Measurements from ENCODE around the gene CNDP1.
"Not testable (repeated sequence)": the region's sequence is repeated elsewhere in the genome, so short reads cannot be mapped to it uniquely, and the experiment has no call there.

CNDP1 gene

DNA sequence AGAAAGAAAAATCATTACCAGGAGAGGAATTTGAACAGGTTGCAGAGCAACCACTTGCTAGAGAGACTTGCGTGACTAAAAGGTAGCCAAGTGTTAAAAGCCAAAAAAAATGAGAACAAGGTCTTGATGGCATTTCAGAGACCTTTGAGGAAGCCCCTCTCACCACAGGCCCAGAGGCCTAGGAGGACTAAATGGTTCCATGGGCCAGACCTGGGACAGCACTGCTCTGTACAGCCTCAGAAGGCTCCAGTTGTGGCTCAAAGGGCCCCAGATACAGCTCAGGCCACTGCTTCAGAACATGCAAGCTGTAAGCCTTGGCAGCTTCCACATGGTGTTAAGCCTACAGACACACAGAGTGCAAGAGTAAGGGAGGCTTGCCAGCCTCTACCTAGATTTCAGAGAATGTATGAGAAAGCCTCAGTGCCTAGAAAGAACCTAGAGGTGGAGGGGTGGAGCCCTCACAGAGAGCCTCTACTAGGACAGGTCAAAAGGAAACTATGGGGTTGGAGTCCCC is 15.3 kb downstream of the CNDP1 start:
- DNase-seq = no peak

DNA sequence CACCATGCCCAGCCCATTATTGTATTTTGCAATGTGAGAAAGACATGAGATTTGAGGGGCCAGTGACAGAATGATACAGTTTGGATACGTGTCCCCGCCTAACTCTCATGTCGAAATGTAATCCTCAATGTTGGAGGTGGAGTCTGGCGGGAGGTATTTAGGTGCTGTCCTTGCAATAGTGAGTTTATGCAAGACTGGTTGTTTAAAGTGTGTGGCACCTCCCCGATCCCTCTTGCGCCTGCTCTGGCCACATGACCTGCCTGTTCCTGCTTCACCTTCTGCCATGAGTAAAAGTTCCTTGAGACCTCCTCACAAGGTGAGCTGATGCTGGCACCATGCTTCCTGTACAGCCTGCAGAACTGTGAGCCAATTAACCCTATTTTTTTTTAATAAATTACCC is 16.6 kb downstream of the CNDP1 start:
- no peak for DNase-seq

DNA sequence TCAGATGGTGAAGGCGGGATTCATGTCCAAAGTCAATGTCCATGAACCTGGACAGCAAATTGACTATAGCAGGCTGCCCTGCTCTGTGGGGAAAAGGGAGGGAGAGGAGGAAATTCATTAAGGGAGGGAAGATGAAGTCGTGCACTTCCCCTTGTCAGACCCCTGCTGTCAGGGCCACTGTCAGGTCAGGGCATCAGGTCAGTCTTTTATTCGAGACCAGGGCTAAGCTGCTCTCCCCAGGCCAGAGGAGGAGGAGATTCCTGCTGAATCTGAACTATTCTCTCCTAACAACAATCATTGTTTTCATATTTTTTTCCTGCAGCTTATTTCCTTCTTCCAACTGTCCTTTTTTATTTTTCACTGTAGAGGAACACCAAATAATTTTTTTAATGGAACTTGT is 17.2 kb downstream of the CNDP1 start:
- DNase-seq = no peak

DNA sequence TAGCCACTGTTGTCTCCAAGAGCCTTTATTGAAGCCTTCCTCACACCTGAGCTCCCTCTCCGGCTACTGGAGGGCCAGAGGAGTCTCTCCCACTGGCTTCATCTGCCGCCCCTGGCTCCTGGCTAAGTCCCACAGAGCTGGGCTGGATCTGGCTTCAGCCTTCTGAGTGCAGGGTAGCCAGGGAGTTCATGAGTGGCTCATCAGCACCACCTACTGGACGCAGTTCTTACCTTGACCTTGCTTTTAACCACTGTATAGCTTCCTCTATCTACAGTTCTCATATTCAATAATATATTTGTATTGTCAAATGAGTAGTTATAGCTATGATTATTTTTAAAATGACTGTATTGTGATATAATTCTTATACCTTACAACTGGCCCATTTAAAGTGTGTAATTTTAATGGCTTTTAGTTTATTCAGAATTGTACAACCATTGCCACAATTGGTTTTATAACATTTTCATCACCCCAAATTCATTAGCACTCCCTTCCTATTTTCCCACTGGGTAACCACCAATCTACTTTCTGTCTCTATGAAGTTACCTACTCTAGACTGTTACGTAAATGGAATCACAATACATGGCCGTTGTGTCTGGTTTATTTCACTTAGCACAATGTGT is 17.7 kb downstream of the CNDP1 start:
- peak; percentile 57 to 80 for DNase-seq

DNA sequence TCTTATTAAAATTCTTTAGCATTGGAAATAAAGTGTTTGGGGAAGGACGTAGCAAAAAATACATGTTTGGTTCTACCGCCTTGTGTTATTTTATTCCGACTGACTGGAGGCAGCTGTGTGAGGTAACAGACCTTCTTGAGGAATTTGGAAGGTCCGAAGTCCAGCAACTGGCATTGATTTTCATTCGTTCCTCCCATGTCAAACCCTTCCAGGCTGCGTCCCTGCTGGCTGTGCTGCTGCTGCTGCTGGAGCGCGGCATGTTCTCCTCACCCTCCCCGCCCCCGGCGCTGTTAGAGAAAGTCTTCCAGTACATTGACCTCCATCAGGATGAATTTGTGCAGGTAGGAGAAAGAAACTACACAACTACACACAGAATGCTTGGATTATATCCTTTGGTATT is 21.8 kb downstream of the CNDP1 start:
- no peak for DNase-seq

DNA sequence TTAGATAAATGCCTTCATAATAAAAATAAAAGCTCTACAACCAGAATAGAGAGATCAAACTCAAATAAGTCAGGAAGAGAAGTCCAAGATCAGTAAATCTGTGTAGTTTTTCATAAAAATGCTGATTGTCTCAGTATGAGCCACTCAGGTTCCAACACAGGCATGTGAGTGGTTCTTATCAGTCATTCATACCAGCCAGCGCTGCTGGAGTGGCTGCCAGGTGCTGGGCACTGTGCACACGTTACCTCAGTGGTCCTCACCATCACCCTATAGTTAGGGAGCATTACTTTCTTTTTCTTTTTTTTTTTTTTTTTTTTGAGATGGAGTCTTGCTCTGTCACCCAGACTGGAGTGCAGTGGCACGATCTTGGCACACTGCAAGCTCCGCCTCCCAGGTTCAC is 23.8 kb downstream of the CNDP1 start:
- DNase-seq = no peak

DNA sequence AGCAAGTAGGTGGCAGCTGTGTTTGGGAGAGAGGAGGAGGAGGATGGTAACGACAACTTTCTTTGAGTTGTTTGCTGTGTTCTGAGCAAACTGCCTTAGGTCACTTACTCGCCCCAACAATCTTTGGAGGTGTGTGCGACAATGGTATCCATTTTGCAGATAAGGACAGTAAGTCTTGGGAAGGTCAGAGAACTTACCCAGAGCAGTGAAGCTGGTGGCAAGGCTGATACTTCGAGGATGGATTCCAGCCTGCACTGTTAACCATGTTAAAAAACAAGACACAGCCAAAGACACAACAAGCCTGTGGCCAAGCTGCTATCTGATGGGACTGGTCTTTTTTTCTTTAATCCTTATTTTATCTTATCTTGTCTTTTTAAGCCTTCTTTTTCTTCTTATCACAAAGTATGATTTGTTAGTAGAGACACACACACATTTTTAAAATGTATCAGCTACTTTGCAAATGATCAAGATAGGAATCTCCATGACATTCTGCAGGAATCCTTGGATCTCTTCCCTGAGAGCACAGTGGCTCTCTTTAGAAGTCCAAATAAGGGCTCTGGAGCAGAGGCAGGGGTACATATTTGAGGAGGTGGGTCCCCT is 27.9 kb downstream of the CNDP1 start:
- no peak for DNase-seq

DNA sequence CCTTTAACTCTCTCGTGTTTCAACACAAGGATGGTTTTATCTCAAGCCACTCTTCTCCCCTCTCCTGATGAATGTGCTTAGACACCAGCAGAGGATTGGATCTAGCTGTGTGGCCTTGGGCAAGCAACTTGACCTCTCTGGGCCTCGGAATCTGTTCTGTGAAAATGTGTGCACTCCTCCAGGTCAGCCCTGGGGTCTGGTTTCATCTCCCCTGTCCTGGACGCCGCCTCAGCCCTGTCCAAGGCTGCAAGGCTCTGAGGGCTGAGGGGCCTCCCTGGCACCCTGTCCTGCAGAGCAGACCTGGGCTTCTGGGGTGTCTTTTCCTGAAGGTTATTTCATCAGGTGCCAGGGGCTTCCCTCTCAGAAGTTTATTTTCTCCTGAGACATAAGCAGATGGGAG is 28.5 kb downstream of the CNDP1 start:
- DNase-seq = no peak

DNA sequence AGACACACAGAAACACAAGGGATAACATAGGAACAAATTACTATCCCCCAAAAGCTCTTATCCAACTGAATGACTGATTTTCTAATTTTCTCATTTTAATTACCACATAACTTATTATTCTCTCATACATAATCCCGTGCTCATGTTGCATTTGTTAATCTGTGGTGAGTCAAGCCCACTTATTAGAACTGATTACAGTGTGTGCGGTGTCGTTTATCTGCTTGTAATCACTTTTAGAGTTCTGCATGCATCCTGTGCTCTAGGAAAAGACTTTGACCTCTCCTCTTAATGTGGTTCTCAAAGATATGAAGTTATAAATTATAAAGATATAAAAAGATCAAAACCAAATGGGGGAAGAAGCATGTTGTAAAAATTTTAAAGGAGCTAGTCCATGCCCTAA is 29.7 kb downstream of the CNDP1 start:
- DNase-seq = no peak

DNA sequence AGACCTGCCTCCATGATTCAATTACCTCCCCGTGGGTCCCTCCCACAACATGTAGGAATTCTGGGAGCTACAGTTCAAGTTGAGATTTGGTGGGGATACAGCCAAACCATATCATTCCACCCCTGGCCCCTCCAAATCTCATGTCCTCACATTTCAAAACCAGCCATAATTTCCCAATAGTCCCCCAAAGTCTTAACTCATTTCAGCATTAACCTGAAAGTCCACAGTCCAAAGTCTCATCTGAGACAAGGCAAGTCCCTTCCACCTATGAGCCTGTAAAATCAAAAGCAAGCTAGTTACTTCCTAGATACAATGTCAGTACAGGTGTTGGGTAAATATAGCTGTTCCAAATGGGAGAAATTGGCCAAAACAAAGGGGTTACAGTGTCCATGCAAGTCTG is 30.9 kb downstream of the CNDP1 start:
- DNase-seq = not testable (repeated sequence)

DNA sequence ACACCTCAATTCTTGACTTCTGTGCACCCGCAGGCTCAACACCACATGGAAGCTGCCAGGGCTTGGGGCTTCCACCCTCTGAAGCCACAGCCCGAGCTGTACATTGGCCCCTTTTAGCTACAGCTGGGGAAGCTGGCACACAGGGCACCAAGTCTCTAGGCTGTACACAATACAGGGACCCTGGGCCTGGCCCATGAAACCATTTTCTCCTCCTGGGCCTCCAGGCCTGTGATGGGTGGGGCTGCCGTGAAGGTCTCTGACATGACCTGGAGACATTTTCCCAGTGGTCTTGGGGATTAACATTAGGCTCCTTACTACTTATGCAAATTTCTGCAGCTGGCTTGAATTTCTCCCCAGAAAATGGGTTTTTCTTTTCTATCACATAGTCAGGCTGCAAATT is 31.7 kb downstream of the CNDP1 start:
- not testable (repeated sequence) for DNase-seq

DNA sequence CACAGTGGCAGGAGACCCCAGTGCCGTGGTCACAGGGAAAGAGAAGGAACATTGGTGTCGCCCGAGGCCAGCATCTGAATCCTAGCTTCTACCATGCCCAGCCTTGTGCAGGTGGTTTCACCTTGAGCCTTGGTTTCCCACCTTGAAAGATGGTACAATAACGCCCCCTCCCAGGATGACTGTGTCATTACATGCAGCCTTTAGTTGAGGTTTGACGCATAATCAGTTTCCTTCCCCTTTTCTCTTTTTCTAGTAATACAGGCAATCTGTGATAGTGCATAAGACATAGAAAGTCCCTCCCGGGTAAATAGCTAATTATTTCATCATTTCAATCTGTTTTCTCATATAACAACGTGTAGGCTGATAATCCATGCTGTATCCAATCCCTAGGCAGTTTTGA is 33.5 kb downstream of the CNDP1 start:
- DNase-seq = no peak

DNA sequence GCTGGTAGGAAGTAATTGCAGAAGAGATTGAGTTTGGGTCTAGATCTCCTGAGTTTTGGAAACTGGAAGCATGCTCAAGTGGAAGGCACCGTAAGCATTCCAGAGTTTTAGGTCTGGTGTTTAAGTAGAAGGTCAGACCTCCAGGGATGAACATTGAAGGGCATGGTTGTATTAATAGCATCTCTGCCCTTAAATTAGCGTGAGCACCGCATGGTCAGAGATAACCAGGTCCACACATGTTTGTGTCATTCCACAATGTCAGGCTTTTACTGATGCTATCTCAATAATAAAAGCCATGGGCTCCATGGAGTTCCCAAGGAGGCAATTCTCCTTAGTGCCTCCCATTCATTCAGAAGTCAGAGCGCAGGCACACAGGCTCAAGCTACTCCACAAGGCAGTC is 35.1 kb downstream of the CNDP1 start:
- no peak for DNase-seq

DNA sequence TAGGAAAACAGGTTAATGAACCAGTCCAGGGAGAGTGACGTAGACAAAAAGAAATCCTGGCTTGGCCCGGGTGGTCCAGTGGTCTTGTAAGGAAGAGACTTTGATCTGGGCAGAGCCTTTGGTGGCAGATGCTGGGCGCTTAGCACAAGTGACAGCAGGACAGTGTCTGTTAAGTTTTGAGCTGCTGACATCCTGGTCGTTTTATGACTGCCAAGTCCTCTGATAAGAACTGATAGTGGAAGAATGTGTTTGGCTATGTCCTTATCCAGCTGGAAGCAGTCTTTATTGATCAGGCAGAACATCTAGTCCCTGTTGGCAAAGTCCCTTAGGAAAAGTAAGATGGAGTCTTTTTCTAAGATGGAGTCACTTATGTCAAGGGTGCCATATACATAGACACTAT is 36.0 kb downstream of the CNDP1 start:
- DNase-seq = no peak

DNA sequence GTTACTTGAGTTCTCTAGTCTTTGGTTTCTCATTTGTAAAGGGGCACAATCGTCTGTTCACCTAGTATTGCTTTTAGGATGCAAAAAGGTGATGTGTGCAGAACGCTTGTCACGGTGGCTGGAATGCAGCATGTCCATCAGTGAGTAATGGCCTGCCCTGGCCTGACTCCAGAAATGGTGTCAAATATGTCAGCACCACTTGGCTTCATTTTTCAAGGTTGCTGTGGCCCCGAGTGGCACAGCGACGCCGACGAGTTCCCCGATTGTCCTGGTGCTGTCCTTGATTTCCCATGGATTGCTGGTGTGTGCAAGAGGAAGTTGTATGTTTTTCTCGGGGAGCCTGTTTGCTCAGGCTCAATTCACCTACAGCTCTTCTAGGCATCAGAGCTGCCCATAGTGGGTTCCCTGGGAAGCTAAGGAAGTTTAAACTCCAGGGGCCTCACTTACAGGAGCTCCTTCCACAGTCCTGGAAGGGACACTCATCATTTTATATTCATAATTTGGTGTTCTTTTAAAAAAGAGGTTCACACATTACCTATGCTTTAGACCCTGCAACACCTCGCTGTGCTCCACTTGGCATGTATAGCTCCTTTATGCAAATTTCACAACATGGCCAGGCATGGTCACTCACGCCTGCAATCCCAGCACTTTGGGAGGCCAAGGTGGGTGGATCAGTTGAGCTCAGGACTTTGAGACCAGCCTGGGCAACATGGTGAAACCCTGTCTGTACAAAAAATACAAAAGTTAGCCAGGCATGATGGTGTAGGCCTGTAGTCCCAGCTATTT is 37.8 kb downstream of the CNDP1 start:
- DNase-seq = no peak

DNA sequence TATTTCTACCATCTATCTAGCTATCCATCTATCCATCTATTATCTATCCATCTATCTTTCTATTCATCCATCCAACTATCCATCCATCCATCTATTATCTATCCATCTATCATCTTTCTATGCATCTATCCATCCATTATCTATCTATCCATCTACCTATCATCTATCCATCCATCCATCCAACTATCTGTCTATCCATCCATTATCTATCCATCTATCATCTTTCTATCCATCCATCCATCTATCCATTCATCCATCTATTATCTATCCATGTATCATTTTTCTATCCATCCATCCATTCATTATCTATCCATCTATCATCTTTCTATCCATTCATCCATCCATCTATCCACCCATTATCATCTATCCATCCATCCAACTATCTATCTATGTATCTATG is 38.8 kb downstream of the CNDP1 start:
- no peak for DNase-seq

DNA sequence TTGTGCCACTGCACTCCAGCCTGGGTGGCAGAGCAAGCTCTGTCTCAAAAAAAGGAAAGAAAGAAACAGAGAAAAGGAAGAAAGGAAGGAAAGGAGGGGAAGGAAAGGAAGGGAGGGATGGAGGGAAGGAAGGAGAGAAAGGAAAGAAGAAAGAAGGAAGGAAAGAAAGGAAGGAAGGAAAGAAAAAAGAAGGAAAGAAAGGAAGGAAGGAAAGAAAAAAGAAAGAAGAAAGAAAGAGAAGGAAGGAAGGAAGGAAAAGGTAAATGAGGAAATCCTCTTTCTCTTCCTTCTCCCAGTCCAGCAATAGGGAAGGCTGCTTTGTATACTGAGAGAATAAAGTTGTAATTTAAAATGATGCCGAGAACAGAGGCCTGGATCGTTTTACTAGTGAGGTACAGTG is 40.6 kb downstream of the CNDP1 start:
- DNase-seq = no peak

DNA sequence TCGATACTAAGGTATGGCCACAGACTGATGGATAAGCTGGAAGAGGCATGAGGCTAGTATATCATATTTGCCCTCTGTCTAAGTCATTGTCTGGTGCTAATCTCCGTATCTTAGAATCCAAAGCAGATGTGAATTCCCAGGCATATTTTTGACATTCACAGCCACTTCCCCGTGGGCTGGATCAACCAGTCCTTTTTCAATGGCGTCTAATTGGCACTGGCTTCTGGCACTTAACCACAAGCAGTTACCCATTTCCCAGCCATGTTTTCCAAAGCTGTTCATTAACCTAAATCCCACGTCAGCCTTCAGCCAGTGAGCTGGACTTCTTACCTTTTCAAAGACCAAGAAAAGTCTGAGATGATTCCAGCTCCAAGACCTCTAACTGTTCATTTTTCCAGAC is 42.7 kb downstream of the CNDP1 start:
- no peak for DNase-seq

DNA sequence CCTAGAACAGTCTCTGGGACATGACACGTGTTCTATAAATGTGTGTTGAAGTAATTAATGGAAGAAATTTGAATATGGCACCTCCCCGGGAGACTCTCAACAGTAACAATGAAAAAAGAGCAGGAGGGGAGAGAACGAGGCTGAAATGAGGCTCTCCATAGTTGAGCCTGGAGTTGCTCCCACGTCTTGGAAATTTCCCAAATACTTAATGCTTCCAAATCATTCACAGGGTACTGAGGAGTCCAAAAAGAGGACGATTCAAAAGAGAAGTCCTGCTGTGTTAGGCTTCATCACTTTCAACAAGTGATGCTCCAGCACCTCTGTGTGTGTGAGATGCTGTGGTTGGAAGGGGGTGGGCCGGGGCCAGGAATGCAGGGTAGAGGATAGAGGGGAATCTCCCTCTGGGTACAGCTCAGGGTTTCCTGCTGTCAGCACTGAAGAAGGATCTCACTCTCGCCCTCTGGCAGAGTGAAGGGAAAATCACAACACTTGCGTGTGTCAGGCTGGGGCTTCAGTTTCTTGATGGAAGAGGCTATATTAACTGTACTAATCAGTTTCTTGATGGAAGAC is 45.3 kb downstream of the CNDP1 start:
- DNase-seq = no peak

DNA sequence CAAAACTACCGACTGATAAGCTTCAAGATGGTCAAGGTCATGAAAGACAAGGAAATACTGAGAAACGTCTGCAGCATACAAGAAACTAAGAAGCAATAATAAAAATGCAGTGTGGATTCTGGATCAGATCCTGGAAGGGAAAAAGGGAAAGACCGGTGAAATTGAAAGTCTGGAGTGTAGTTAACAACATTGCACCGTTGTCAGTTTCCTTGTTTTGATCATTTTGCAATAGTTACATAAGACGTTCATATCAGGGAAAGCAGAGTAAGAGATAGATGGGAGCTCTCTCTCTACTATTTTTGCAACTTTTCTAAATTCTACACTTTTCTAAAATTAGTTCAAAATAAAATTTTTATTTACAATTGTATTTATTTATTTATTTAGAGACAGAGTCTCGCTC is 48.3 kb downstream of the CNDP1 start:
- no peak for DNase-seq

DNA sequence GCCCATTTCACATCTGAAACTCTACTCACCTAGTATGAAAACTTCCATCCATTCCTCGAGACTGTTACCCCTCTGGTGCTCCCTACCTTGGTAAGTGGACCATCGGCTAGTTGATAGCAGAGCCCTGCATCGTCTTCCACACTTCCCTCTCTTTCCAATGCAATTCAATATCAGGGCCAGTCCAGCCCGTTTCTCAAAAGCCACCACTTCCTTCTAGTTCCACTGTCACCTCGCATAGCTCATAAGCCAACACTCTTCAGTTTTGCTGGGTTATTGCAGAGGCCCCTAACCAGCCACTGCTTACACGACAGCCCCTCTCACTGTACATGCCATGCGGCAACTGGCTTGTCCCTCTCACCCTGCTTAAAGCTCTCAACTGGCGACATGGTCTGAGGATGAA is 53.1 kb downstream of the CNDP1 start:
- no peak for DNase-seq

DNA sequence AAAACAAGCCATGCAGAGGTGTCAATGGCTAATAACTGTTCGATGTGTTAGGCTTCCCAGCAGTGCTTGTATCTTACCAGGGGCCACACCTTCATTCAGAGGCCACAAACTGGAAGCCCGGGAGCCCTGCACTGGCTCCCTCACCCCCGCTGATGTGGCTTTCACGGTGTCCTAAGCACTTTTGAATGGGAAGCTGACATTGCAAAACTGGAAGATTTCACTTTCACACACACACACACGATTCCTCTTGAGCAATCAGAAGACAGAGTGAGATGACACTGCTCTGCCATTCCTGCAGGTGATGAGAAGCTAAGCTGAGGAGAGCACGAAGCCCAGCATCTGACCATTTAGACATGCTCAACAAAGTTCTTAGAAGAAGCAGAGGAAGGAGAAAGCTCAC is 54.7 kb downstream of the CNDP1 start:
- DNase-seq = no peak

DNA sequence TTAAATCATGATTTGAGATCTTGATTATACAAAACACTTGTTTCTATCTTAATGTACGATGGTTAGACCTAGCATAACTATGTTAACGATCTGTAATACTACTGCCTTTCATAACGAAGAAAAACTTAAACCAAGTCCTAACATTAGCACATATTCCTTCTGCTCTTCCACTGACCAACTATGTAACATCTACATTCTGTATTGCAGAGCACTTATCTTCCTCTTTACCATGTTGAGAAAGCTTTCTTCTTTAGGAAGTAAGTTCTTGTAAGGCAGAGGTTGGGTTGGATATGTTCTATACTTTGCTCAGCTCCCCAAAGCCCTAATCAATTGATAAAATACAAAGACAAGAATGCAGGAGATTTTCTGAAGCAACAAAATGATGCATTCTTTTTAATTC is 55.5 kb downstream of the CNDP1 start:
- DNase-seq = no peak

DNA sequence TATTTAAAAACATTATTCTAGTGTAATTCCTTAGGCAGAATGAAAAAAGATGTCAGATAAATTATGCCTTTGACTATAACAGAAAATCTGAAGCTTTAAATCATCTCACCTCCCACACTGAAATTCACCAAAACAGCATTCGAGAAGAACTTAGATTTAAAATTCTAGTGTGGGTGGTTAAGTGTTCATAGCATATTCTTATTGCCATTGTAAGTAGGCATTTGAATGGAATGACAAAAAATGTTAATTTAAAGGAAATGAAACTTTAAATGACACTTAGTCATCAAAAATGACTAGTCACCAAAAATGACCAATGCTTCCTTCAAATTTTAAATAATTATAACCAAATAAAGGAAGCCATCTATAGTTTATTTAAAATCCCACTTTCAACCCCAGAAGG is 56.4 kb downstream of the CNDP1 start:
- no peak for DNase-seq
